ENCODE measurements around the gene XPNPEP3.

The XPNPEP3 gene

GRCh38 chr22:40856513-40857308 is at the start of gene XPNPEP3, which contains the start of gene ST13 (continued):
- TF ChIP-seq SCRT2 (tag by site-specific recombination; IDR thresholded peaks at IDR 0.05) (0 out of 2 replicates have a peak, but pooled peaks have one; percentile 20), PATZ1 (tag by site-specific recombination; IDR thresholded peaks at IDR 0.05) (peak; percentile 49), ZSCAN30 (tag by site-specific recombination; IDR thresholded peaks at IDR 0.05) (no peak; the same call in 1 of the 2 replicates), ZBTB8A (tag by site-specific recombination; IDR thresholded peaks at IDR 0.05) (peak; percentile 96), ZNF324 (tag by site-specific recombination; IDR thresholded peaks at IDR 0.05) (peak; percentile 88), ZNF398 (tag by site-specific recombination; IDR thresholded peaks at IDR 0.05) (peak; percentile 91), ZNF664 (tag by site-specific recombination; IDR thresholded peaks at IDR 0.05) (no peak), ZSCAN18 (tag by site-specific recombination; IDR thresholded peaks at IDR 0.05) (0 out of 2 replicates have a peak, but pooled peaks have one; percentile 67), ZNF16 (tag by site-specific recombination; IDR thresholded peaks at IDR 0.05; ENCODE audit: low read depth) (no peak), ZNF239 (tag by site-specific recombination; IDR thresholded peaks at IDR 0.05) (no peak), FEZF1 (tag by site-specific recombination; IDR thresholded peaks at IDR 0.05) (0 out of 2 replicates have a peak, but pooled peaks have one; percentile 5), ZNF571 (tag by site-specific recombination; IDR thresholded peaks at IDR 0.05) (no peak), SP7 (tag by site-specific recombination; IDR thresholded peaks at IDR 0.05) (peak; percentile 89), SP2 (tag by site-specific recombination; IDR thresholded peaks at IDR 0.05) (peak; percentile 88), REST (tag by site-specific recombination; IDR thresholded peaks at IDR 0.05) (no peak), ZFP37 (tag by site-specific recombination; IDR thresholded peaks at IDR 0.05) (no peak), ZNF426 (tag by site-specific recombination; IDR thresholded peaks at IDR 0.05) (no peak), TRIM28 (IDR thresholded peaks at IDR 0.05; ENCODE audit: borderline replicate concordance, low read length) (peak; percentile 43; the same call in 1 of the 2 replicates), MZF1 (tag by site-specific recombination; IDR thresholded peaks at IDR 0.05; ENCODE audit: borderline replicate concordance) (no peak), ZNF670 (tag by site-specific recombination; IDR thresholded peaks at IDR 0.05; ENCODE audit: low read depth) (no peak), ZNF155 (tag by site-specific recombination; IDR thresholded peaks at IDR 0.05) (no peak), ZNF169 (tag by site-specific recombination; IDR thresholded peaks at IDR 0.05) (no peak), INSM2 (tag by site-specific recombination; IDR thresholded peaks at IDR 0.05) (peak; percentile 42; the same call in 1 of the 2 replicates), ZNF223 (tag by site-specific recombination; IDR thresholded peaks at IDR 0.05) (no peak), KLF7 (tag by site-specific recombination; IDR thresholded peaks at IDR 0.05; ENCODE audit: borderline replicate concordance) (peak; percentile 89), OSR2 (tag by site-specific recombination; IDR thresholded peaks at IDR 0.05) (no peak), ZNF776 (tag by site-specific recombination; IDR thresholded peaks at IDR 0.05; ENCODE audit: borderline replicate concordance) (no peak), SP3 (tag by site-specific recombination; IDR thresholded peaks at IDR 0.05) (peak; percentile 86), BCL11B (tag by site-specific recombination; IDR thresholded peaks at IDR 0.05; ENCODE audit: low read depth) (no peak), ZNF146 (tag by site-specific recombination; IDR thresholded peaks at IDR 0.05) (no peak), KLF10 (tag by site-specific recombination; IDR thresholded peaks at IDR 0.05) (peak; percentile 78)
